Measurements from ENCODE around the gene CFH.

DNA sequence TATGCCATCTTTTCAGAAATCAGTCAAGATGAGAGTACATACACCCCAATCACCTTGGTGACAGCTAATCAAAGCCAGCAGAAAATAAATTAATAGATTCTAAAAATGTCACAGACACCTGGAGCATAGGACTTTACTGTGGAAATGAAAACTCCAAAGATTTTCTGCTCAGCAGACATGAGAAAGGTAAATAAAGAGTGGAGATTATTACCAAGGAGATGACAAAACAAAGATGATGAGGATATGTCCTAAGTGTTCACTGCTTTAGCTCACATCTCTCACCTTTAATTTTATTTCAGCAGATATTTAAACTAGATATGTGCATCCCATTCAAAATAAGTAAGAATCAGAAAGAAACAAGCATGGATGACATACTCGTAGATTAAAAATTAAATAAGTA is 28.8 kb upstream of the CFH start:
- TF ChIP-seq POLR2A (IDR thresholded peaks at IDR 0.05): no peak
- TF ChIP-seq, protein P1, sequence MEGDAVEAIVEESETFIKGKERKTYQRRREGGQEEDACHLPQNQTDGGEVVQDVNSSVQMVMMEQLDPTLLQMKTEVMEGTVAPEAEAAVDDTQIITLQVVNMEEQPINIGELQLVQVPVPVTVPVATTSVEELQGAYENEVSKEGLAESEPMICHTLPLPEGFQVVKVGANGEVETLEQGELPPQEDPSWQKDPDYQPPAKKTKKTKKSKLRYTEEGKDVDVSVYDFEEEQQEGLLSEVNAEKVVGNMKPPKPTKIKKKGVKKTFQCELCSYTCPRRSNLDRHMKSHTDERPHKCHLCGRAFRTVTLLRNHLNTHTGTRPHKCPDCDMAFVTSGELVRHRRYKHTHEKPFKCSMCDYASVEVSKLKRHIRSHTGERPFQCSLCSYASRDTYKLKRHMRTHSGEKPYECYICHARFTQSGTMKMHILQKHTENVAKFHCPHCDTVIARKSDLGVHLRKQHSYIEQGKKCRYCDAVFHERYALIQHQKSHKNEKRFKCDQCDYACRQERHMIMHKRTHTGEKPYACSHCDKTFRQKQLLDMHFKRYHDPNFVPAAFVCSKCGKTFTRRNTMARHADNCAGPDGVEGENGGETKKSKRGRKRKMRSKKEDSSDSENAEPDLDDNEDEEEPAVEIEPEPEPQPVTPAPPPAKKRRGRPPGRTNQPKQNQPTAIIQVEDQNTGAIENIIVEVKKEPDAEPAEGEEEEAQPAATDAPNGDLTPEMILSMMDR (IDR thresholded peaks at IDR 0.05): no peak
